Stimulated activated CD8-positive, alpha-beta memory T cell treated with anti-CD3 and anti-CD28 coated beads, Interleukin-4, amount 100 ng/mL, for 48 hours (primary cell): Measurements from ENCODE around the gene DDX5.
"Not testable (repeated sequence)": the region's sequence is repeated elsewhere in the genome, so short reads cannot be mapped to it uniquely, and the experiment has no call there.

Experiments
- DNase-seq: peaks from one replicate; pipeline ENCODE4 v3.0.0-alpha.2; 2020

Gene DDX5

DNA sequence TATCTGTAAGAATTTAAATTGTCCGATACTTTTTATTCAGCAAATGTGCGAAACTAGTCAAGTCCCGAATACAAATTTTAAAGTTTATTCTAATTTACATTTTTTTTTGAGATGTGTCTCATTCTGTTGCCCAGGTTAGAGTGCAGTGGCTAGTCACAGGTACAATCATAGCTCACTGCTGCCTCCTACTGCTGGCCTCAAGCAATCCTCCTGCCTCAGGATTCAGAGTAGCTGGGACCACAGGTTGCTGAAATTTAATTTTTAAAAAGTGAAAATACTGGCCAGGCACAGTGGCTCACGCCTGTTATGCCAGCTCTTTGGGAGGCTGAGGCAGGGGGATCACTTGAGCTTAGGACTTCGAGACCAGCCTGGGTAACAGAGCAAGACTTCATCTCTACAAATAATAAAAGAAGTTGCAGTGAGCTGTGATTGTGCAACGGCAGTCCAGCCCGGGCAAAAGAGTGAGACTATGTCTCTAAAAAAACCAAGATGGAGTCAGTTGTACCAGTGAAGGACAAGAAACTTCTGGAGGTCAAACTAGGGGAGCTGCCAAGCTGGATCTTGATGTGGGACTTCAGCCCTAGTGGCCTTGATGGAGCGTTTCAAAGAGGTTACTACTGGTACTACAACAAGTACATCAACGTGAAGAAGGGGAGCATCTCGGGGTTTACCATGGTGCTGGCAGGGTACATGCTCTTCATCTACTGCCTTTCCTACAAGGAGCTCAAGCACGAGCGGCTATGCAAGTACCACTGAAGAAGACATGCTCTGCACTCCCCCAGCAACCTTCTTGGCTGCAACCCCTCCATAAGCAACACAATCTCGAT, 14.8 kb downstream of the DDX5 start:
- peak; percentile 72 for DNase-seq

- no peak for DNase-seq
Measured at GRCh38 chr17:64488301-64488700, 17.8 kb downstream of the DDX5 start.

GRCh38 chr17:64484380-64484779, 21.7 kb downstream of the DDX5 start:
- no peak for DNase-seq

- DNase-seq, result no peak
Measured at GRCh38 chr17:64480951-64481350, 25.1 kb downstream of the DDX5 start.

DNA sequence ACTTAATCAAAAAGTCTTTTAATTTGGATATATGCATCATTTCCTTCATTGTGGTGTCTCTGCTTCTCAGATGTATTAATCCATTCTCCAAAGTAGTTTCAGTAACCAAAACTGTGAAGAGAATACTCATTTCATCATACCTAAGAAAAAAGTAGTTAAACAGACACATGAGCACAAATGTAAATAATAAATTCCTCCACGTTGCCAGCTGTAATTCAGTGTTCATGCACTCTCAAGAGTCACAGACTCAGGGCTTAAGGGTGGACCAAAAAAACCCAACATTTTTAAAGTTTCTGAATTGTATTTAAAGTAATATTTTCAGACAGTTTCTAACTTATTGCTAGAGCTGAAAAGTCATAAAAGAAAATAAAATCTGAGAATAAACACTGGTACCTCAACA, 28.2 kb downstream of the DDX5 start:
- no peak for DNase-seq

- no peak for DNase-seq
Measured at GRCh38 chr17:64472564-64472963, 33.5 kb downstream of the DDX5 start.

GRCh38 chr17:64471440-64471839, 34.6 kb downstream of the DDX5 start:
- DNase-seq, result no peak

DNA sequence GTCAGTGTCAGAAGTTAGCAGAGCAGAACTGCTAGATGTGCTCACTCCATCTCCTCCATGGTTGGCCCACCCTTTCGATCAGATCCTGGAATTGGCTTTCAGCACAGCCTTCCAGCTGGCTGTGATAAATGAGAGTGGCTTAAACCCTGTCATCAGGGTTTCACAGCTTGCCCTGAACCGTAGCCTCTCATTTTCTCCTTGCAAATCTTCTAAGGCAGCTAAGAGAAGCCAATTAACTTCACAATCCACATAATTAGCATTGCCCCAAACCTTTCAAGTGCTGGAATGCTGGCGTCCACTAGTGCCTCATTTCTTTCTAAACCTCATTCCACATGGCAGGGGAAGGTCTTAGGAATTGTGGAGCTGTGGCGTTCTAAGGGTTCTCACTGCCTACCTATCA, 35.5 kb downstream of the DDX5 start:
- no peak for DNase-seq

DNA sequence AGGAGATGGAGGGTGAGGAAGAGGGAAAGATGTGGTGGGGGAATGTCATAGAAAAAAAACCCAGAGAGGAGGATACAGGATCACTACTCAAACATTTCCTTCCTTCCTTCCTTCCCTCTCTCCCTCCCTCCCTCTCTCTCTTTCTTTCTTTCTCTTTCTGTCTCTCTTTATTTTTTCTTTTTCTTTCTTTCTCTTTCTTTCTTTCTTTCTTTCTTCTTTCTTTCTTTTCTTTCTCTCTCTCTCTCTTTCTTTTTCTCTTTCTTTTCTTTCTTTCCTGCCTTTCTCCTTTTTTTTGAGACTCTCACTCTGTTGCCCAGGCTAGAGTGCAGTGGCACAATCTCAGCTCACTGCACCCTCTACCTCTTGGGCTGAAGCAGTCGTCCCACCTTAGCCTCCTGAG, 39.3 kb downstream of the DDX5 start:
- DNase-seq, result not testable (repeated sequence)

GRCh38 chr17:64466019-64466735, 39.9 kb downstream of the DDX5 start:
- DNase-seq, result no peak

GRCh38 chr17:64461788-64462187, 44.3 kb downstream of the DDX5 start:
- no peak for DNase-seq

- DNase-seq, result no peak
Measured at GRCh38 chr17:64460955-64461354, 45.1 kb downstream of the DDX5 start.

GRCh38 chr17:64459818-64460217, 46.3 kb downstream of the DDX5 start:
- DNase-seq, result not testable (repeated sequence)

DNA sequence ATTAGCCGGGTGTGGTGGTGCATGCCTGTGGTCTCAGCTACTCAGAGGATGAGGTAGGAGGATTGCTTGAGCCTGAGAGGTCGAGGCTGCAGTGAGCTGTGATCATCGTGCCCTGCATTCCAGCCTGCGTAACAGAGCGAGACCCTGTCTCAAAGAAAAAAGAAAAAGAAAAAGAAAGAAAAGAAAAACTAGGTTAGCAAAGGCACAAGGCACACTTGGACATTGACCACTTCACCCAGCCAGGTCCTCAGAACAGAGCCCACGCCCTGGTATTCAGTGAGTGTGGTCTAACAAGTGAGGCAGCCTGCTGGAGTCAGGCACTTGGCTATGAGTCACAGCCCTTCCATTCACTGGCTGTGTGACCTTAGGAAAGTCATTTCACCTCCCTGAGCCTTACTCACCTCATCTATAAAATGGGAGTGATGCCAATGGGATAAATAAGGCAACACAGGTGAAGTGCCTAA, 46.8 kb downstream of the DDX5 start:
- no peak for DNase-seq

- no peak for DNase-seq
Measured at GRCh38 chr17:64458756-64459155, 47.3 kb downstream of the DDX5 start.

GRCh38 chr17:64457156-64457555, 48.9 kb downstream of the DDX5 start:
- no peak for DNase-seq

DNA sequence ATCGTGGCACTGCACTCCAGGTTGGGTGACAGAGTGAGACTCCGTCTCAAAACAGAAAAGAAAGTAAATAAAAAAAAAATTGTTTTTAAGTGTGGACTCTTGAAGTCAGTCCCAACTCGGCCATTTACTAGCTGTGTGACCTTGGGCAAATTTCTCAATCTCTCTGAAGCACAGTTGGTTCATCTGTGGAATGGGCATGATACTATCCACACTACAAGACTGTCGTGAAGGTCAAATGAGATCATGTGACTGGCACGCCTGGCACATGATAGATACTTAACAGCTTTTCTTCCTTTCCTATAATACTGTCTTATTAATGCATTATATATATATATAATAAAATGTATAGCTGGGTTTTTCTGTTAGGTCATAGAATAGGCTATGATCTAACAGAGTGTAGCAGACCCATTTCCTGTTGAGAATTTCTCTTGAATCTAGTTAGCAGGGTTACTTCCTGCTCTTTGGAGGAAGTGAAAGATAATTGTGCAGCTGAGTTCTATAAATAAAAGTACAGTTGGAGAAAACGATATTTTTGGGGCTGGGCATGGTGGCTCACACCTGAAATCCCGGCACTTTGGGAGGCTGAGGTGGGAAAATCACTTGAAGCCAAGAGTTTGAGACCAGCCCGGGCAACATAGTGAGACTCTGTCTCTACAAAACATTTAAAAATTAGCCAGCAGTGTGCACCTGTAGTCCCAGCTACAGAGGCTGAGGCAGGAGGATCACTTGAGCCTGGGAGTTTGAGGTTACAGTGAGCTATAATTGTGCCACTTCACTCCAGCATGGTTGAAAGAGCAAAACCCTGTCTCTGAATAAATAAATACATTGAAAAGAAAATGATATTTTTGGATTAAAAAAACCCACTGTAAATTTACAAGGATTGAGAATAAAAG, 49.9 kb downstream of the DDX5 start:
- DNase-seq, result no peak

DNA sequence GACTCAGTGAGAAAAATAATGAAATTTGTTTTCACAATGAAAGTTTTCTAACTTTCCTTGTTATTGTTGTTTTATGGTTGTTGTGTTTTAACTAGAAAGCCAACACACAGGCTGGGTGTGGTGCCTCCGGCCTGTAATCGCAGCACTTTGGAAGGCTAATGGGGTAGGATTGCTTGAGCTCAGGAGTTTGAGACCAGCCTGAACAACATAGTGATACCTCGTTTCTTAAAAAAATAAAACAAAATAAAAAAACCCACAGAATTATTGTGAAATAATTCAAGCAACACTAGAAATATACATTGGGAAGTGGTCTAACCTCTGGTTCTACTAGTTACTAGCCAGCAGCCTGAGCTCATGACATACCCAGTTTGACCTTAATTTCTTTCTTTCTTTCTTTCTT, 56.5 kb downstream of the DDX5 start:
- DNase-seq, result no peak

GRCh38 chr17:64448665-64449512, 57.2 kb downstream of the DDX5 start, which contains the start of gene MILR1:
Gene MILR1, plus strand, starts transcription at chr17:64449115. Its CDS starts 54 bp downstream, at chr17:64449169.
- no peak for DNase-seq
